Measurements from ENCODE around the gene ARHGAP15. TPM values are rescaled to one million over a fixed set of nuclear protein-coding genes. Genes with fewer than 3 reads are reported as not detected.

ARHGAP15 gene
- total and polyA plus RNA-seq, 2 donors (not counting 1 experiment from before 2014, with no cell fraction given) = 0.07 TPM; not detected in 1

DNA sequence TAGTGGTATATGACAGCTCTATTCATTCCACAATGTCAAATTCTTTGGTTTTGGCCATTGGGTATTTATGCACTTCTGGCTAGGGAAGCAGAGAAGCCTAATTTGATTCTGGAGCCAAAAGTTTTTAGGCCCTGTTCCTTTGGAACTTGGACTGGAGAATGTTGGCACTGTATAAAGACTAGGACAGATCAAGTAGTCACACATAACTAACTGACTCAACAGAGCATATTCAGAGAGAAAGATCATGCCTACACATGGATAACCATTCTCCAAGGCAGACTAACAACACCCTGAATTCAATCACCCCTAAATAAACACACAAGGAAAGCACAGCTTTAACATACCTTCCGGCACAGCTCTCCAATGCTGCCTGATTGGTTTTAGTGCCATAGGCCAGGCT is 62.9 kb downstream of the ARHGAP15 start:
- H3K79me2 ChIP-seq (ENCODE audit: control insufficient read depth, insufficient read depth, low read length) = no peaks in the 10 kb centered on the region
- no peak for TF ChIP-seq EZH2 (IDR thresholded peaks at IDR 0.05; ENCODE audit: low read length, missing control alignments)
- TF ChIP-seq, protein P1, sequence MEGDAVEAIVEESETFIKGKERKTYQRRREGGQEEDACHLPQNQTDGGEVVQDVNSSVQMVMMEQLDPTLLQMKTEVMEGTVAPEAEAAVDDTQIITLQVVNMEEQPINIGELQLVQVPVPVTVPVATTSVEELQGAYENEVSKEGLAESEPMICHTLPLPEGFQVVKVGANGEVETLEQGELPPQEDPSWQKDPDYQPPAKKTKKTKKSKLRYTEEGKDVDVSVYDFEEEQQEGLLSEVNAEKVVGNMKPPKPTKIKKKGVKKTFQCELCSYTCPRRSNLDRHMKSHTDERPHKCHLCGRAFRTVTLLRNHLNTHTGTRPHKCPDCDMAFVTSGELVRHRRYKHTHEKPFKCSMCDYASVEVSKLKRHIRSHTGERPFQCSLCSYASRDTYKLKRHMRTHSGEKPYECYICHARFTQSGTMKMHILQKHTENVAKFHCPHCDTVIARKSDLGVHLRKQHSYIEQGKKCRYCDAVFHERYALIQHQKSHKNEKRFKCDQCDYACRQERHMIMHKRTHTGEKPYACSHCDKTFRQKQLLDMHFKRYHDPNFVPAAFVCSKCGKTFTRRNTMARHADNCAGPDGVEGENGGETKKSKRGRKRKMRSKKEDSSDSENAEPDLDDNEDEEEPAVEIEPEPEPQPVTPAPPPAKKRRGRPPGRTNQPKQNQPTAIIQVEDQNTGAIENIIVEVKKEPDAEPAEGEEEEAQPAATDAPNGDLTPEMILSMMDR (conservative IDR thresholded peaks at IDR 0.05 in 1 of 2, IDR thresholded peaks at IDR 0.05 in 1 of 2; ENCODE audit: low read depth in 1 of 2, low read length in 2 of 2) = no peak
- H2AFZ ChIP-seq (ENCODE audit: low read length) = no peak overlapping the region
- H3K36me3 ChIP-seq (ENCODE audit: control insufficient read depth, insufficient read depth, low read length) = no peaks in the 10 kb centered on the region
- no peaks in the 10 kb centered on the region for H3K27me3 ChIP-seq (ENCODE audit: control insufficient read depth, insufficient read depth, low read length)
- H3K9ac ChIP-seq (ENCODE audit: insufficient read depth, low read length) = no peak overlapping the region
- H4K20me1 ChIP-seq (ENCODE audit: control insufficient read depth, extremely low read depth, insufficient read depth, low read length) = no peaks in the 10 kb centered on the region
- no peak for DNase-seq (ENCODE audit: low read depth in 2 of 2)
- no peak overlapping the region for H3K4me3 ChIP-seq (replicated peaks in 1 of 4; ENCODE audit: control extremely low read depth in 1 of 4, insufficient read depth in 1 of 4, low read depth in 3 of 4, low read length in 4 of 4)
- no peak overlapping the region for H3K4me2 ChIP-seq (ENCODE audit: extremely low read depth, insufficient read depth, low read length)
- no peaks in the 10 kb centered on the region for H3K4me1 ChIP-seq (ENCODE audit: control insufficient read depth, extremely low read depth, insufficient read depth, low read length)
- H3K27ac ChIP-seq (ENCODE audit: insufficient read depth, low read length) = no peak overlapping the region
- H3K9me3 ChIP-seq (ENCODE audit: control insufficient read depth, insufficient read depth, low read depth, low read length) = no peaks in the 10 kb centered on the region

DNA sequence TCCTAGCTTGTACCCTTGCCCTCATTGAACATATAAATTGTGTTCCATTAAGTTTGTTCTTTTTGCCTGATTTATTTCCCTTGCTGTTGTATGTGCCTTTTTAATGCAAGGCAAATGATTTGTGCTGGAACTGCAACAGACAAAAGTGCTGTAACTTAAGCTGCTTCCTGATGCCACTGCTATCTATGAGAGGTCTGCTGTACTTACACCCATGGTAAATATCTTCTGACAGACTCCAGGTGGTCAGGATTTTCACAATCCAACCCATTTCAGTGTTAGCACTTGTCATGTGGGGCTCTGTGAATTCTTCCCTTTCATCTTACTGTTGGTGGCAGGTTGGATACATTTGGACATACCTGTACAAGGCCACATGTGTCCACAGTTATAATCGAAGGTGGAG is 63.5 kb downstream of the ARHGAP15 start:
- no peaks in the 10 kb centered on the region for H3K79me2 ChIP-seq (ENCODE audit: control insufficient read depth, insufficient read depth, low read length)
- no peak overlapping the region for H2AFZ ChIP-seq (ENCODE audit: low read length)
- H3K4me1 ChIP-seq (ENCODE audit: control insufficient read depth, extremely low read depth, insufficient read depth, low read length) = no peaks in the 10 kb centered on the region
- H3K36me3 ChIP-seq (ENCODE audit: control insufficient read depth, insufficient read depth, low read length) = no peaks in the 10 kb centered on the region
- H3K9ac ChIP-seq (ENCODE audit: insufficient read depth, low read length) = no peak overlapping the region
- no peak for TF ChIP-seq EZH2 (IDR thresholded peaks at IDR 0.05; ENCODE audit: low read length, missing control alignments)
- TF ChIP-seq, protein P1 (conservative IDR thresholded peaks at IDR 0.05 in 1 of 2, IDR thresholded peaks at IDR 0.05 in 1 of 2; ENCODE audit: low read depth in 1 of 2, low read length in 2 of 2) = no peak
- no peak overlapping the region for H3K4me3 ChIP-seq (replicated peaks in 1 of 4; ENCODE audit: control extremely low read depth in 1 of 4, insufficient read depth in 1 of 4, low read depth in 3 of 4, low read length in 4 of 4)
- H3K27me3 ChIP-seq (ENCODE audit: control insufficient read depth, insufficient read depth, low read length) = no peaks in the 10 kb centered on the region
- H3K27ac ChIP-seq (ENCODE audit: insufficient read depth, low read length) = no peak overlapping the region
- H3K9me3 ChIP-seq (ENCODE audit: control insufficient read depth, insufficient read depth, low read depth, low read length) = no peaks in the 10 kb centered on the region
- no peaks in the 10 kb centered on the region for H4K20me1 ChIP-seq (ENCODE audit: control insufficient read depth, extremely low read depth, insufficient read depth, low read length)
- no peak for DNase-seq (ENCODE audit: low read depth in 2 of 2)
- no peak overlapping the region for H3K4me2 ChIP-seq (ENCODE audit: extremely low read depth, insufficient read depth, low read length)

- H3K27ac ChIP-seq (ENCODE audit: insufficient read depth, low read length) = no peak overlapping the region
- H3K4me1 ChIP-seq (ENCODE audit: control insufficient read depth, extremely low read depth, insufficient read depth, low read length) = no peaks in the 10 kb centered on the region
- no peak overlapping the region for H3K4me3 ChIP-seq (replicated peaks in 1 of 4; ENCODE audit: control extremely low read depth in 1 of 4, insufficient read depth in 1 of 4, low read depth in 3 of 4, low read length in 4 of 4)
- H3K9ac ChIP-seq (ENCODE audit: insufficient read depth, low read length) = no peak overlapping the region
- no peaks in the 10 kb centered on the region for H3K79me2 ChIP-seq (ENCODE audit: control insufficient read depth, insufficient read depth, low read length)
- H4K20me1 ChIP-seq (ENCODE audit: control insufficient read depth, extremely low read depth, insufficient read depth, low read length) = no peaks in the 10 kb centered on the region
- H3K9me3 ChIP-seq (ENCODE audit: control insufficient read depth, insufficient read depth, low read depth, low read length) = no peaks in the 10 kb centered on the region
- TF ChIP-seq EZH2 (IDR thresholded peaks at IDR 0.05; ENCODE audit: low read length, missing control alignments) = no peak
- TF ChIP-seq, protein P1 (conservative IDR thresholded peaks at IDR 0.05 in 1 of 2, IDR thresholded peaks at IDR 0.05 in 1 of 2; ENCODE audit: low read depth in 1 of 2, low read length in 2 of 2) = no peak
- no peaks in the 10 kb centered on the region for H3K36me3 ChIP-seq (ENCODE audit: control insufficient read depth, insufficient read depth, low read length)
- no peak overlapping the region for H2AFZ ChIP-seq (ENCODE audit: low read length)
- no peaks in the 10 kb centered on the region for H3K27me3 ChIP-seq (ENCODE audit: control insufficient read depth, insufficient read depth, low read length)
- H3K4me2 ChIP-seq (ENCODE audit: extremely low read depth, insufficient read depth, low read length) = no peak overlapping the region
- DNase-seq (ENCODE audit: low read depth in 2 of 2) = no peak
Measured at GRCh38 chr2:143193121-143193520, 63.9 kb downstream of the ARHGAP15 start.

Measured in fibroblast of lung (primary cell).